ENCODE measurements around the gene NARF. TPM values are rescaled to one million over a fixed set of nuclear protein-coding genes. Genes with fewer than 3 reads are reported as not detected.

The NARF gene
- total and polyA plus RNA-seq, 2 of the 8 experiments (the other 6 are each of a cell fraction or from before 2014, with no cell fraction given) = 97.4 to 131 TPM

- CTCF ChIA-PET (ENCODE audit: partially characterized antibody) = interaction anchor here (1.0 to 3.0 kb wide), 2 partner anchors 15 to 22 kb away, joined by 3 to 17 read pairs; partner anchors contain the start of gene HEXD
- Histone ChIP-seq H2AK5ac (ENCODE audit: low read depth, low read length) (no peak overlapping the region), H2BK15ac (ENCODE audit: low read length) (no peak overlapping the region), H2BK12ac (ENCODE audit: low read depth, low read length) (no peak overlapping the region), H3K56ac (replicated peaks; ENCODE audit: insufficient read length, low read depth, low read length) (no peak overlapping the region), H3K4ac (replicated peaks; ENCODE audit: insufficient read length, low read depth, low read length) (no peak overlapping the region), H3K79me2 (ENCODE audit: control insufficient read depth in 1 of 2, insufficient read depth in 2 of 2, low read length in 2 of 2) (no peaks in the 10 kb centered on the region), H2BK20ac (ENCODE audit: low read length) (no peak overlapping the region), H3K27ac (ENCODE audit: low read depth, low read length) (peak overlapping the region; percentile 34; the same call in 1 of the 2 replicates), H3K9me3 (ENCODE audit: insufficient read depth in 2 of 2, low read depth in 1 of 2, low read length in 1 of 2) (no peaks in the 10 kb centered on the region), H3K18ac (ENCODE audit: extremely low read depth, low read length) (no peak overlapping the region; the same call in 1 of the 2 replicates), H3K23ac (ENCODE audit: insufficient read length) (no peak overlapping the region), H3K4me1 (replicated peaks in 1 of 4; ENCODE audit: control insufficient read depth in 3 of 4, insufficient read depth in 4 of 4, low read length in 3 of 4) (peaks cover 0 to 18% (median 8%) of the 10 kb centered on the region in 4 experiments; a peak in 6 of 7 replicates), H3K36me3 (ENCODE audit: control insufficient read depth in 2 of 4, insufficient read depth in 4 of 4, low read length in 3 of 4) (peaks cover 0 to 26% (median 9%) of the 10 kb centered on the region in 4 experiments; a peak in 4 of 8 replicates), H2BK120ac (replicated peaks; ENCODE audit: low read depth, low read length) (no peak overlapping the region), H4K91ac (replicated peaks; ENCODE audit: insufficient read length, low read length) (no peak overlapping the region), H3K9ac (replicated peaks in 1 of 4; ENCODE audit: extremely low read depth in 1 of 4, low read depth in 3 of 4, low read length in 3 of 4) (no peak overlapping the region), H3K79me1 (ENCODE audit: low read depth, low read length) (no peaks in the 10 kb centered on the region), H2BK5ac (ENCODE audit: low read depth, low read length) (no peak overlapping the region), H3K14ac (ENCODE audit: insufficient read length) (no peak overlapping the region), H3K4me3 (ENCODE audit: extremely low read depth in 1 of 4, insufficient read depth in 2 of 4, low read depth in 3 of 4, low read length in 4 of 4) (no peak overlapping the region), H4K8ac (ENCODE audit: extremely low read depth, insufficient read depth, low read length) (no peak overlapping the region), H2AFZ (ENCODE audit: low read length) (no peak overlapping the region), H3K23me2 (ENCODE audit: low read depth, low read length) (no peaks in the 10 kb centered on the region), H3K27me3 (replicated peaks in 1 of 4; ENCODE audit: control insufficient read depth in 3 of 4, extremely low read depth in 1 of 4, insufficient read depth in 3 of 4, low read length in 3 of 4) (no peaks in the 10 kb centered on the region), H3K4me2 (ENCODE audit: insufficient read depth in 1 of 2, low read depth in 2 of 2, low read length in 2 of 2) (no peak overlapping the region), H4K20me1 (replicated peaks in 1 of 2; ENCODE audit: control insufficient read depth in 1 of 2, insufficient read depth in 2 of 2, low read length in 2 of 2) (peaks cover 0 to 22% of the 10 kb centered on the region in 2 experiments), H4K5ac (ENCODE audit: insufficient read length, low read depth, low read length) (no peak overlapping the region)
- WGBS, 2 experiments (ENCODE audit: extremely low coverage in 1 of 2, insufficient coverage in 1 of 2, insufficient read length in 1 of 2, insufficient replicate concordance in 2 of 2, low coverage in 1 of 2, low lambda C conversion rate in 2 of 2, missing lambda C conversion rate in 1 of 2) = 90% methylated on average over 32 of the region's 34 CpGs; no CpG with 5 or more reads in 1 of the 2 experiments
- POLR2A ChIA-PET (ENCODE audit: partially characterized antibody) = interaction anchor here (1.0 to 3.3 kb wide), 3 partner anchors 9 to 18 kb away, joined by 3 to 12 read pairs (median 5); partner anchors contain the start of gene NARF
- FAIRE-seq (no peak), DNase-seq (ENCODE audit: low read depth in 1 of 2, low spot score in 2 of 2) (no peak)
- TF ChIP-seq EZH2 (IDR thresholded peaks at IDR 0.05; ENCODE audit: low read depth, low read length, severe bottlenecking) = no peak
- TF ChIP-seq, protein P1, sequence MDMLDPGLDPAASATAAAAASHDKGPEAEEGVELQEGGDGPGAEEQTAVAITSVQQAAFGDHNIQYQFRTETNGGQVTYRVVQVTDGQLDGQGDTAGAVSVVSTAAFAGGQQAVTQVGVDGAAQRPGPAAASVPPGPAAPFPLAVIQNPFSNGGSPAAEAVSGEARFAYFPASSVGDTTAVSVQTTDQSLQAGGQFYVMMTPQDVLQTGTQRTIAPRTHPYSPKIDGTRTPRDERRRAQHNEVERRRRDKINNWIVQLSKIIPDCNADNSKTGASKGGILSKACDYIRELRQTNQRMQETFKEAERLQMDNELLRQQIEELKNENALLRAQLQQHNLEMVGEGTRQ (IDR thresholded peaks at IDR 0.05; ENCODE audit: low read length) = no peak
- TF ChIP-seq PHF8 (conservative IDR thresholded peaks at IDR 0.05; ENCODE audit: low read depth, low read length) = no peak
- no peak for TF ChIP-seq RFX5 (IDR thresholded peaks at IDR 0.05; ENCODE audit: borderline replicate concordance, low read depth, low read length)
- TF ChIP-seq NRF1 (IDR thresholded peaks at IDR 0.05; ENCODE audit: low read depth, low read length) = no peak
- no peak for TF ChIP-seq CHD1 (IDR thresholded peaks at IDR 0.05; ENCODE audit: low read depth, low read length)
- TF ChIP-seq RXRA (IDR thresholded peaks at IDR 0.05; ENCODE audit: insufficient read depth, low read depth, low read length) = no peak
Measured at GRCh38 chr17:82439829-82440365, 18.6 kb upstream of the NARF start.
